K562 (cell line): Measurements from ENCODE around the gene SORCS2. TPM values are rescaled to one million over a fixed set of nuclear protein-coding genes. Genes with fewer than 3 reads are reported as not detected.

Source experiments
- ATAC-seq: fragments of 200-7000 bp; cut with Tn5 transposase; 3 replicates; pipeline ENCODE4 v1.9.1; 2020; ENCODE audit warnings: moderate library complexity
- BruUV-seq: library from RNA; stranded (reverse); fragments of 400-500 nt; replicated peaks from 2 replicates; lab custom pipeline; 2021; lab: Mats Ljungman, UMichigan
- CTCF ChIA-PET: fragments of 300-600 bp; formaldehyde crosslinking; extraction: SDS; loops from one replicate; lab custom pipeline; 2021; ENCODE audit warnings: low intra/inter-chr PET ratio; lab: Yijun Ruan, JAX
- POLR2A ChIA-PET: fragments of 300-600, 350-650 bp; sonication (Branson Sonifier 250); formaldehyde crosslinking; extraction: SDS; loops from one replicate; lab custom pipeline; 2021; ENCODE audit warnings: antibody characterized with exemption, inconsistent platforms; lab: Yijun Ruan, JAX
- DNase-seq, 4 experiments: peaks; one replicate each; pipeline versions ENCODE4 v3.0.0 to v3.0.0-alpha.2; 2011 to 2018; ENCODE audit warnings: low spot score in 3 of 4, mixed read lengths in 3 of 4; ENCODE audit errors: extremely low read depth in 1 of 4
- FAIRE-seq: peaks from 2 replicates; lab custom pipeline; 2011; peaks lifted over from hg19 to GRCh38; lab: Jason Lieb, UNC
- H2AFZ ChIP-seq: 2 replicates; pipeline ENCODE4 v1.6.0; 2011; ENCODE audit warnings: low read depth, low read length, control low read depth, inconsistent platforms
- H3K27ac ChIP-seq: fragments of 200-600 bp; 3 replicates; pipeline ENCODE4 v1.8.0; 2011; ENCODE audit warnings: low read depth, mild to moderate bottlenecking, control low read depth, inconsistent platforms, low read length, moderate library complexity, mixed read lengths; ENCODE audit errors: extremely low read depth
- H3K27me3 ChIP-seq, 2 experiments: fragments of 300-600 bp in 1 of 2; 2 replicates in 1 of 2; 3 replicates in 1 of 2; pipeline versions ENCODE4 v1.6.0 to v1.8.0; 2011; ENCODE audit warnings: inconsistent platforms in 2 of 2, low read length in 2 of 2, mild to moderate bottlenecking in 1 of 2, mixed read lengths in 1 of 2, moderate library complexity in 1 of 2; ENCODE audit not compliant: control insufficient read depth in 2 of 2, insufficient read depth in 2 of 2
- H3K36me3 ChIP-seq: fragments of 300-600 bp; 3 replicates; pipeline ENCODE4 v1.8.0; 2011; ENCODE audit warnings: mild to moderate bottlenecking, low read length, inconsistent platforms; ENCODE audit not compliant: control insufficient read depth, insufficient read depth
- H3K4me1 ChIP-seq, 2 experiments: fragments of 200-600 bp in 1 of 2; replicated peaks in 1 of 2; 2 replicates in 1 of 2; 3 replicates in 1 of 2; pipeline versions ENCODE4 v1.5.1 to v1.8.0; 2011; ENCODE audit warnings: inconsistent platforms in 2 of 2, low read length in 2 of 2, mild to moderate bottlenecking in 1 of 2, mixed read lengths in 1 of 2, moderate library complexity in 1 of 2; ENCODE audit not compliant: control insufficient read depth in 2 of 2, insufficient read depth in 2 of 2
- H3K4me2 ChIP-seq: 2 replicates; pipeline ENCODE4 v1.6.1; 2011; ENCODE audit warnings: low read length, control low read depth, inconsistent platforms, mixed read lengths; ENCODE audit not compliant: insufficient read depth
- H3K4me3 ChIP-seq: fragments of 200-600 bp; sonication (generic), shearing (Covaris generic); 2 replicates; pipeline ENCODE4 v1.5.1; 2016; ENCODE audit warnings: control low read depth, inconsistent platforms
- H3K79me2 ChIP-seq: fragments of 200-600 bp; 3 replicates; pipeline ENCODE4 v1.8.0; 2011; ENCODE audit warnings: low read length, inconsistent platforms; ENCODE audit not compliant: control insufficient read depth, insufficient read depth
- H3K9ac ChIP-seq, 2 experiments: 2 replicates each; pipeline versions ENCODE4 v1.6.0 to v1.6.1; 2011; ENCODE audit warnings: low read depth in 2 of 2, low read length in 2 of 2, control low read depth in 1 of 2, inconsistent platforms in 1 of 2, mild to moderate bottlenecking in 1 of 2, mixed read lengths in 1 of 2; ENCODE audit not compliant: insufficient read depth in 1 of 2
- H3K9me1 ChIP-seq: one replicate; pipeline ENCODE4 v1.6.0; 2011; ENCODE audit warnings: inconsistent platforms, mild to moderate bottlenecking, low read length, moderate library complexity; ENCODE audit not compliant: control insufficient read depth, insufficient read depth
- H3K9me3 ChIP-seq: replicated peaks from 2 replicates; pipeline ENCODE4 v1.5.1; 2011; ENCODE audit warnings: low read depth, low read length, inconsistent platforms; ENCODE audit not compliant: control insufficient read depth, insufficient read depth
- H4K20me1 ChIP-seq: replicated peaks from 2 replicates; pipeline ENCODE4 v1.6.1; 2011; ENCODE audit warnings: low read length, inconsistent platforms, mixed read lengths; ENCODE audit not compliant: control insufficient read depth, insufficient read depth
- CBFA2T3 ChIP-seq: fragments of 450-650 bp; IDR thresholded peaks from 2 replicates; pipeline ENCODE4 v1.6.1; 2017
- DNMT1 ChIP-seq: fragments of 450-650 bp; IDR thresholded peaks from 2 replicates; pipeline ENCODE4 v1.6.1; 2016; ENCODE audit warnings: antibody characterized with exemption, mild to moderate bottlenecking
- EGR1 ChIP-seq: fragments of 450-650 bp; conservative IDR thresholded peaks from 2 replicates; pipeline ENCODE4 v1.6.1; 2017; ENCODE audit warnings: mild to moderate bottlenecking
- JUN ChIP-seq, 2 experiments: sonication (generic) in 1 of 2; formaldehyde crosslinking in 1 of 2; IDR thresholded peaks; 2 replicates each; pipeline versions ENCODE4 v1.6.1 to v1.8.0; 2012 to 2022; ENCODE audit warnings: borderline replicate concordance in 2 of 2, mild to moderate bottlenecking in 2 of 2, improper control_type of control experiment in 1 of 2, low read depth in 1 of 2, low read length in 1 of 2, missing genetic modification reagents in 1 of 2
- KLF1 ChIP-seq: fragments of 450-650 bp; IDR thresholded peaks from 2 replicates; pipeline ENCODE4 v1.6.1; 2016; ENCODE audit warnings: missing genetic modification characterization, missing compliant biosample characterization
- ZNF583 ChIP-seq: fragments of 250-450 bp; sonication (Bioruptor Pico); IDR thresholded peaks from 2 replicates; pipeline ENCODE4 v1.4.0; 2020
- ZNF764 ChIP-seq: fragments of 250-450 bp; sonication (Bioruptor Pico); IDR thresholded peaks from 2 replicates; pipeline ENCODE4 v1.4.0; 2020; ENCODE audit warnings: low read depth, mild to moderate bottlenecking, moderate library complexity
- WGBS: fragments of 100-300 bp; shearing (Covaris generic); methylation state at CpG from one replicate; pipeline ENCODE4 v1.1.6; 2016; ENCODE audit warnings: low coverage, mixed read lengths; ENCODE audit not compliant: insufficient coverage; ENCODE audit errors: missing lambda C conversion rate; 5-methylcytosine and 5-hydroxymethylcytosine counted together
- in situ Hi-C: fragments of 300-500 bp; cut with MboI; formaldehyde crosslinking; loops from 4 replicates; pipeline ENCODE4 v1.15.0; 2018; ENCODE audit warnings: inconsistent platforms, mixed read lengths
- intact Hi-C: fragments of 100-400 bp; cut with micrococcal nuclease; formaldehyde crosslinking; loops from 2 replicates; pipeline ENCODE4 v1.14.2; 2022
- polyA plus RNA-seq, 8 experiments: library from polyadenylated mRNA; depleted of rRNA in 4 of 8; stranded (reverse) in 5 of 8; unstranded in 3 of 8; fragments of >200 nt; fragmentation: Nextera tagmentation in 2 of 8; fragmentation: Illumina TruSeq in 1 of 8; extraction: Ambion mirVana in 2 of 8; extraction: Trizol in 1 of 8; gene quantifications; 2 replicates each; pipeline versions ENCODE4 v1.2.1 to v1.2.3, GENCODE V29; 2011 to 2014; ENCODE audit warnings: inconsistent platforms in 1 of 8, missing spikeins in 1 of 8
- total RNA-seq, 7 experiments: library from RNA; depleted of rRNA in 6 of 7; stranded (reverse); fragments of >200 nt in 6 of 7; fragmentation: Illumina TruSeq in 2 of 7; extraction: Trizol in 2 of 7; gene quantifications; 2 replicates each; pipeline versions ENCODE4 v1.2.1 to v1.2.3, GENCODE V29; 2011 to 2021; ENCODE audit warnings: low replicate concordance in 1 of 7
- TF ChIP-seq, protein P1 (sequence below): conservative IDR thresholded peaks from 2 replicates; pipeline ENCODE4 v1.6.1; 2011; ENCODE audit warnings: low read depth, mild to moderate bottlenecking, low read length; ENCODE audit not compliant: control insufficient read depth
- TF ChIP-seq, protein P2 (sequence below): sonication (generic); formaldehyde crosslinking; IDR thresholded peaks from 2 replicates; pipeline ENCODE4 v1.8.1; 2023; ENCODE audit warnings: mild to moderate bottlenecking, missing genetic modification reagents
- TF ChIP-seq, protein P3 (sequence below): fragments of 450-650 bp; formaldehyde crosslinking; IDR thresholded peaks from 2 replicates; pipeline ENCODE4 v1.4.0; 2020; ENCODE audit warnings: mild to moderate bottlenecking, mixed read lengths

SORCS2 gene
- total and polyA plus RNA-seq, 9 of the 15 experiments (the other 6 are each of a cell fraction or from before 2014, with no cell fraction given), result not detected

DNA sequence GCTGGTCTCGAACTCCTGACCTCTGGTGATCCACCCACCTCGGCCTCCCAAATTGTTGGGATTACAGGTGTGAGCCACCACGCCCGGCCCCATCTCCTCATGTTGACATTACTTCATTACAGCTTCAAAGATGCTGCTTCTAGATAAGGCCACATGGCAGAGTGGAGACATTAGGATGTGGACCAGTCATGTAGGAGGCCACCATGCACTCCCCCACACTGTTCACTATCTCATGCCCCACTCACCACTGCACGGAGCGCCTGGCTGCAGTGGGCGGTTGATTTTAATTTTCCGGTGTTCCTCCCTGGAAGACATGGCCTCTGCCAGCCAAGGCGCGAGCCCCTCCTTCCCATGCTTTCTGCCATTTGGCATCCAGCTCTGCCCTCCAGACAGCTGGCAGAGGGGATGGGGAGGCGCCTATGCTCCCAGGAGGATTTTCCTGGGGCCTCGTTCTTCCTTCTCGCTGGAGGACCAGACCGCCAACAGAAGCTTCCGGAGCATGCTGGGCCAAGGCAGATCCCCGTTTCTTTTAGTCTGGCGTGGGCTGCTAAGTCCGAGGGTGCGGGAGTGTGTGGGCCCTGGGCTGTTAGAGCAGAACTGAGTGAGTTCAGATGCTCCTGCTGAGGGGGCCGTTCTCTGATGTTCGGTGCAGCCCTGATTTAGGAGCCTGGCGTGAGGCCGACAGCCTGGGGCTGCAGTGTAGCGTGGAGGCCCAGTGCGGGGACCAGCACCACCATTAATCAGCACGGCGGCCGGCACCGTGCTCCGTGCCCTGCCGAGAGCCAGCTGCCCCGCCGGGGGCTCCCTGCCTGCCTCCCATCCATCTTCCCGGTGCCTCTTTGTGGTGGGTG, 93.1 kb downstream of the SORCS2 start:
- H3K9me1 ChIP-seq, result no peaks in the 10 kb centered on the region
- H3K9me3 ChIP-seq, result no peaks in the 10 kb centered on the region
- ATAC-seq, result peak; percentile 18; the same call in 1 of the 3 replicates
- H4K20me1 ChIP-seq, result peaks cover 14% of the 10 kb centered on the region
- ChIA-PET POLR2A (interaction anchor here (0.6 kb wide), 1 partner anchor 65 kb away, joined by 3 read pairs; no protein-coding TSS in a partner anchor), CTCF (no interaction called here)
- H3K4me1 ChIP-seq, result no peaks in the 10 kb centered on the region; a peak in 1 of 5 replicates
- no peak overlapping the region for H2AFZ ChIP-seq
- peaks cover 15 to 78% of the 10 kb centered on the region in 2 experiments for H3K27me3 ChIP-seq
- no peak overlapping the region for H3K27ac ChIP-seq
- intact Hi-C loops (no loop called here), in situ Hi-C loops (no loop called here)
- H3K4me2 ChIP-seq, result no peak overlapping the region
- H3K36me3 ChIP-seq, result no peaks in the 10 kb centered on the region
- DNase-seq, result peak in 3 of 4 experiments; percentile 8 to 27 (median 25)
- TF ChIP-seq, protein P1, sequence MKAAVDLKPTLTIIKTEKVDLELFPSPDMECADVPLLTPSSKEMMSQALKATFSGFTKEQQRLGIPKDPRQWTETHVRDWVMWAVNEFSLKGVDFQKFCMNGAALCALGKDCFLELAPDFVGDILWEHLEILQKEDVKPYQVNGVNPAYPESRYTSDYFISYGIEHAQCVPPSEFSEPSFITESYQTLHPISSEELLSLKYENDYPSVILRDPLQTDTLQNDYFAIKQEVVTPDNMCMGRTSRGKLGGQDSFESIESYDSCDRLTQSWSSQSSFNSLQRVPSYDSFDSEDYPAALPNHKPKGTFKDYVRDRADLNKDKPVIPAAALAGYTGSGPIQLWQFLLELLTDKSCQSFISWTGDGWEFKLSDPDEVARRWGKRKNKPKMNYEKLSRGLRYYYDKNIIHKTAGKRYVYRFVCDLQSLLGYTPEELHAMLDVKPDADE, result no peak
- TF ChIP-seq JUN (IDR thresholded peaks at IDR 0.05; ENCODE audit: borderline replicate concordance, low read depth, low read length), result no peak
- no peak for TF ChIP-seq JUN (CRISPR knock-in tag; IDR thresholded peaks at IDR 0.05; ENCODE audit: borderline replicate concordance)
- no peak for TF ChIP-seq ZNF583 (CRISPR knock-in tag)
- TF ChIP-seq EGR1, result peak; percentile 20; the same call in 1 of the 2 replicates
- peak; percentile 50 for TF ChIP-seq CBFA2T3
- no peak for TF ChIP-seq KLF1
- TF ChIP-seq, protein P2, sequence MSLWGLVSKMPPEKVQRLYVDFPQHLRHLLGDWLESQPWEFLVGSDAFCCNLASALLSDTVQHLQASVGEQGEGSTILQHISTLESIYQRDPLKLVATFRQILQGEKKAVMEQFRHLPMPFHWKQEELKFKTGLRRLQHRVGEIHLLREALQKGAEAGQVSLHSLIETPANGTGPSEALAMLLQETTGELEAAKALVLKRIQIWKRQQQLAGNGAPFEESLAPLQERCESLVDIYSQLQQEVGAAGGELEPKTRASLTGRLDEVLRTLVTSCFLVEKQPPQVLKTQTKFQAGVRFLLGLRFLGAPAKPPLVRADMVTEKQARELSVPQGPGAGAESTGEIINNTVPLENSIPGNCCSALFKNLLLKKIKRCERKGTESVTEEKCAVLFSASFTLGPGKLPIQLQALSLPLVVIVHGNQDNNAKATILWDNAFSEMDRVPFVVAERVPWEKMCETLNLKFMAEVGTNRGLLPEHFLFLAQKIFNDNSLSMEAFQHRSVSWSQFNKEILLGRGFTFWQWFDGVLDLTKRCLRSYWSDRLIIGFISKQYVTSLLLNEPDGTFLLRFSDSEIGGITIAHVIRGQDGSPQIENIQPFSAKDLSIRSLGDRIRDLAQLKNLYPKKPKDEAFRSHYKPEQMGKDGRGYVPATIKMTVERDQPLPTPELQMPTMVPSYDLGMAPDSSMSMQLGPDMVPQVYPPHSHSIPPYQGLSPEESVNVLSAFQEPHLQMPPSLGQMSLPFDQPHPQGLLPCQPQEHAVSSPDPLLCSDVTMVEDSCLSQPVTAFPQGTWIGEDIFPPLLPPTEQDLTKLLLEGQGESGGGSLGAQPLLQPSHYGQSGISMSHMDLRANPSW, result no peak
- TF ChIP-seq, protein P3, sequence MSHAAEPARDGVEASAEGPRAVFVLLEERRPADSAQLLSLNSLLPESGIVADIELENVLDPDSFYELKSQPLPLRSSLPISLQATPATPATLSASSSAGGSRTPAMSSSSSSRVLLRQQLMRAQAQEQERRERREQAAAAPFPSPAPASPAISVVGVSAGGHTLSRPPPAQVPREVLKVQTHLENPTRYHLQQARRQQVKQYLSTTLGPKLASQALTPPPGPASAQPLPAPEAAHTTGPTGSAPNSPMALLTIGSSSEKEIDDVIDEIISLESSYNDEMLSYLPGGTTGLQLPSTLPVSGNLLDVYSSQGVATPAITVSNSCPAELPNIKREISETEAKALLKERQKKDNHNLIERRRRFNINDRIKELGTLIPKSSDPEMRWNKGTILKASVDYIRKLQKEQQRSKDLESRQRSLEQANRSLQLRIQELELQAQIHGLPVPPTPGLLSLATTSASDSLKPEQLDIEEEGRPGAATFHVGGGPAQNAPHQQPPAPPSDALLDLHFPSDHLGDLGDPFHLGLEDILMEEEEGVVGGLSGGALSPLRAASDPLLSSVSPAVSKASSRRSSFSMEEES (CRISPR knock-in tag), result no peak
- no peak for TF ChIP-seq DNMT1
- no peak for TF ChIP-seq ZNF764 (CRISPR knock-in tag)
- 0 out of 4 replicates have a peak overlapping the region, but pooled peaks of 1 of the 2 experiments have one; percentile 35 for H3K9ac ChIP-seq
- no peak for FAIRE-seq
- no peaks in the 10 kb centered on the region for H3K79me2 ChIP-seq
- WGBS, result 5% methylated on average over 31 of the region's 34 CpGs
- no TSS peak for BruUV-seq
- no peak overlapping the region for H3K4me3 ChIP-seq
